H9 (cell line): ENCODE measurements around the gene SARS1. TPM values are rescaled to one million over a fixed set of nuclear protein-coding genes. Genes with fewer than 3 reads are reported as not detected.

ENCODE experiments used
- DNase-seq: peaks from one replicate; pipeline ENCODE4 v3.0.0-alpha.2; 2017
- H2AFZ ChIP-seq: one replicate; pipeline ENCODE4 v1.6.1; 2013; ENCODE audit warnings: mild to moderate bottlenecking, low read length, control low read depth, moderate library complexity
- H2AK5ac ChIP-seq: 2 replicates; pipeline ENCODE4 v1.6.1; 2013; ENCODE audit warnings: low read length, control low read depth, mixed read lengths; ENCODE audit not compliant: insufficient read length
- H2BK120ac ChIP-seq: one replicate; pipeline ENCODE4 v1.6.1; 2013; ENCODE audit warnings: low read depth, mild to moderate bottlenecking, low read length, control low read depth, inconsistent platforms; ENCODE audit not compliant: poor library complexity, severe bottlenecking
- H2BK12ac ChIP-seq: 2 replicates; pipeline ENCODE4 v1.6.1; 2013; ENCODE audit warnings: low read length, control low read depth, mixed read lengths, low read depth; ENCODE audit not compliant: insufficient read length
- H2BK15ac ChIP-seq: 2 replicates; pipeline ENCODE4 v1.6.1; 2013; ENCODE audit warnings: low read depth, low read length, control low read depth
- H2BK20ac ChIP-seq: one replicate; pipeline ENCODE4 v1.6.1; 2013; ENCODE audit warnings: low read depth, mild to moderate bottlenecking, low read length, control low read depth, inconsistent platforms; ENCODE audit not compliant: poor library complexity, severe bottlenecking
- H2BK5ac ChIP-seq: 2 replicates; pipeline ENCODE4 v1.6.1; 2013; ENCODE audit warnings: low read length, control low read depth, mixed read lengths; ENCODE audit not compliant: insufficient read length
- H3K14ac ChIP-seq: 2 replicates; pipeline ENCODE4 v1.6.1; 2013; ENCODE audit warnings: low read length, control low read depth; ENCODE audit not compliant: insufficient read depth
- H3K18ac ChIP-seq: 2 replicates; pipeline ENCODE4 v1.6.1; 2013; ENCODE audit warnings: low read depth, mild to moderate bottlenecking, mixed read lengths, low read length, control low read depth; ENCODE audit not compliant: insufficient read length
- H3K23ac ChIP-seq: 2 replicates; pipeline ENCODE4 v1.6.1; 2013; ENCODE audit warnings: low read length, control low read depth, mixed read lengths, low read depth; ENCODE audit not compliant: insufficient read length
- H3K23me2 ChIP-seq: 2 replicates; pipeline ENCODE4 v1.6.1; 2013; ENCODE audit warnings: low read depth, mild to moderate bottlenecking, mixed read lengths, low read length, control low read depth; ENCODE audit not compliant: insufficient read length, poor library complexity, severe bottlenecking
- H3K27ac ChIP-seq: 2 replicates; pipeline ENCODE4 v1.5.1; 2013; ENCODE audit warnings: low read length, control low read depth, mixed read lengths, low read depth; ENCODE audit not compliant: insufficient read length
- H3K27me3 ChIP-seq: 2 replicates; pipeline ENCODE4 v1.6.1; 2013; ENCODE audit warnings: low read length, control low read depth, inconsistent platforms; ENCODE audit not compliant: insufficient read depth
- H3K4ac ChIP-seq: 2 replicates; pipeline ENCODE4 v1.6.1; 2013; ENCODE audit warnings: low read depth, mild to moderate bottlenecking, control low read depth, inconsistent platforms, low read length, moderate library complexity
- H3K4me1 ChIP-seq: 2 replicates; pipeline ENCODE4 v1.6.1; 2013; ENCODE audit warnings: low read length, control low read depth, inconsistent platforms; ENCODE audit not compliant: insufficient read depth
- H3K4me2 ChIP-seq: 2 replicates; pipeline ENCODE4 v1.6.1; 2013; ENCODE audit warnings: low read length, control low read depth, mixed read lengths; ENCODE audit not compliant: insufficient read length, insufficient read depth
- H3K56ac ChIP-seq: 2 replicates; pipeline ENCODE4 v1.6.1; 2013; ENCODE audit warnings: low read depth, mild to moderate bottlenecking, mixed read lengths, low read length, control low read depth; ENCODE audit not compliant: insufficient read length
- H3K79me1 ChIP-seq: 2 replicates; pipeline ENCODE4 v1.6.1; 2013; ENCODE audit warnings: low read depth, mild to moderate bottlenecking, moderate library complexity, low read length, control low read depth, inconsistent platforms; ENCODE audit not compliant: insufficient read depth, poor library complexity, severe bottlenecking
- H3K79me2 ChIP-seq: 2 replicates; pipeline ENCODE4 v1.6.1; 2013; ENCODE audit warnings: low read length, control low read depth, inconsistent platforms; ENCODE audit not compliant: insufficient read depth
- H3K9ac ChIP-seq: 2 replicates; pipeline ENCODE4 v1.6.1; 2013; ENCODE audit warnings: low read length, control low read depth, mixed read lengths; ENCODE audit not compliant: insufficient read length; ENCODE audit errors: extremely low read depth
- H3K9me3 ChIP-seq: one replicate; pipeline ENCODE4 v1.6.1; 2013; ENCODE audit warnings: low read depth, low read length, inconsistent platforms; ENCODE audit not compliant: control insufficient read depth
- H3T11ph ChIP-seq: one replicate; pipeline ENCODE4 v1.6.1; 2013; ENCODE audit warnings: mild to moderate bottlenecking, low read length, control low read depth, inconsistent platforms
- H4K20me1 ChIP-seq: one replicate; pipeline ENCODE4 v1.6.1; 2013; ENCODE audit not compliant: control insufficient read depth, insufficient read length, insufficient read depth
- H4K5ac ChIP-seq: 2 replicates; pipeline ENCODE4 v1.6.1; 2013; ENCODE audit warnings: low read depth, mild to moderate bottlenecking, mixed read lengths, low read length, control low read depth; ENCODE audit not compliant: insufficient read length
- H4K8ac ChIP-seq: replicated peaks from 2 replicates; pipeline ENCODE4 v1.6.1; 2013; ENCODE audit warnings: low read length, control low read depth, mixed read lengths, low read depth; ENCODE audit not compliant: insufficient read length
- H4K91ac ChIP-seq: 2 replicates; pipeline ENCODE4 v1.6.1; 2013; ENCODE audit warnings: low read depth, mild to moderate bottlenecking, moderate library complexity, mixed read lengths, low read length, control low read depth; ENCODE audit not compliant: insufficient read length
- H3K27ac Mint-ChIP-seq, 3 experiments: 2 replicates in 2 of 3; 3 replicates in 1 of 3; pipeline ENCODE4 v1.8.0; 2020 to 2021; ENCODE audit warnings: mixed read lengths in 3 of 3, mild to moderate bottlenecking in 1 of 3, moderate library complexity in 1 of 3
- H3K27me3 Mint-ChIP-seq: 2 replicates; pipeline ENCODE4 v1.8.0; 2021; ENCODE audit warnings: low read depth, mild to moderate bottlenecking, moderate library complexity, mixed read lengths
- H3K36me3 Mint-ChIP-seq, 3 experiments: 2 replicates in 2 of 3; 3 replicates in 1 of 3; pipeline ENCODE4 v1.8.0; 2020 to 2021; ENCODE audit warnings: low read depth in 3 of 3, mixed read lengths in 3 of 3; ENCODE audit not compliant: insufficient read depth in 1 of 3
- H3K4me1 Mint-ChIP-seq, 2 experiments: 2 replicates each; pipeline ENCODE4 v1.8.0; 2020; ENCODE audit warnings: mixed read lengths in 2 of 2
- H3K4me3 Mint-ChIP-seq, 2 experiments: 2 replicates in 1 of 2; 3 replicates in 1 of 2; pipeline ENCODE4 v1.8.0; 2020 to 2021; ENCODE audit warnings: mild to moderate bottlenecking in 2 of 2, mixed read lengths in 2 of 2, moderate library complexity in 1 of 2
- H3K9me3 Mint-ChIP-seq, 2 experiments: 2 replicates in 1 of 2; 3 replicates in 1 of 2; pipeline ENCODE4 v1.8.0; 2020; ENCODE audit warnings: mild to moderate bottlenecking in 2 of 2, mixed read lengths in 2 of 2, moderate library complexity in 1 of 2
- whole genome bisulfite sequencing: extraction: QIAGEN DNeasy Blood & Tissue Kit; methylation state at CpG from one replicate; pipeline ENCODE4 v1.1.7; 2013; ENCODE audit warnings: missing lambda C conversion rate, low lambda C conversion rate, mixed read lengths; ENCODE audit not compliant: insufficient read length; ENCODE audit errors: extremely low coverage; 5-methylcytosine and 5-hydroxymethylcytosine counted together
- total RNA-seq: library from RNA; stranded (reverse); gene quantifications from 2 replicates; pipeline ENCODE4 v1.2.1, GENCODE V29; 2021
- TF ChIP-seq, protein P1 (sequence below): fragments of 200-600 bp; sonication (generic); conservative IDR thresholded peaks from 3 replicates; pipeline ENCODE4 v1.8.0; 2021; ENCODE audit warnings: antibody characterized with exemption, mild to moderate bottlenecking

Gene SARS1
- total RNA-seq, 1 experiment from 2014 or later, result 139 TPM

DNA sequence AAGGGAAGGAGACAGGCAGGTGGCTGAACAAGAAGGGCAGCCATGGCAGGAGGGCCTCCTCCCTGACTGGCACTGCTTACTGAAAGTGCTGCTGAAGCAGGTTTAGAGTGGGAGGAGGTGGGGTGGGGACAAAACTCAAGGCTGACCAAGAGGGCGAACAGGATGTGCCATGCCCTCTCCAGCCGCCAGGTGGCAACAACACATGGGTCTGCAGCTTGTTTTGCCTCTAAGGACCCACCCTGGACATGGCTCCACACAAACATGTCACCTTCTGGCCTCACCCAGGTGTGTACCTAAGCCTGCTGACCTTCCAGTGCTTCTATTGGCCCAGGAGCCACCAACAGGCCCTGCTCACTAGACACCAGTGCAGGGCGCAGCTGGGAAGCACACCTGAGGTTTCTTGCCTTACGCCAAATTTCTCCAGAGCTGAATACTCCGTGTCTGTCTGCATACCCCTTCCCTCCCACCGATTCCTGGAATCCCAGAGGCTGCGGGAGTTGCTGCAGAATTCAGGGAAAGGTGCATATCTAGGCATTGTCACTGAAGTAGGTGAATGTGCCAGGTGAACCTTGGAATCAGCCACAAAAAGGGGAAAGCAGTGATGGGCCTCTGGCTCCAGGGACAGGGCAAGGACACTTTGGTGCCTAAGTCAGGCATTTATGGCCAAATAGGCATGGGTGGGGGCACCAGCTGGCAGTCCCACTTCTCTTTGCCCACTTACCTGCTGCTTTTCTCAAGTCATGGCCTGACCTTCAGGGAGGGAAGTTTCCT is 63.9 kb downstream of the SARS1 start:
- Histone ChIP-seq H3K56ac (no peak overlapping the region), H2BK20ac (no peak overlapping the region), H3K79me2 (peaks cover 2% of the 10 kb centered on the region; the same call in 1 of the 2 replicates), H3K4me2 (no peak overlapping the region), H2BK15ac (no peak overlapping the region), H4K5ac (no peak overlapping the region), H2BK120ac (no peak overlapping the region), H4K8ac (no peak overlapping the region), H2BK5ac (no peak overlapping the region), H3K23ac (no peak overlapping the region), H4K20me1 (no peaks in the 10 kb centered on the region), H2AFZ (no peak overlapping the region), H3K18ac (no peak overlapping the region), H3K79me1 (peaks cover 5% of the 10 kb centered on the region), H4K91ac (no peak overlapping the region), H3T11ph (no peak overlapping the region), H3K9me3 (no peaks in the 10 kb centered on the region), H3K9ac (no peak overlapping the region), H3K14ac (no peak overlapping the region), H2BK12ac (no peak overlapping the region), H3K23me2 (peaks cover 7% of the 10 kb centered on the region), H3K4ac (no peak overlapping the region), H3K27me3 (no peaks in the 10 kb centered on the region), H3K27ac (no peak overlapping the region), H2AK5ac (no peak overlapping the region), H3K4me1 (peaks cover 3% of the 10 kb centered on the region; the same call in 1 of the 2 replicates)
- Mint-ChIP-seq H3K4me1 (peaks cover 39 to 46% of the 10 kb centered on the region in 2 experiments), H3K27ac (peak overlapping the region; percentile 49 to 96 (median 79); a peak in 4 of 7 replicates), H3K36me3 (peaks cover 18 to 39% (median 30%) of the 10 kb centered on the region in 3 experiments), H3K4me3 (no peak overlapping the region), H3K9me3 (no peaks in the 10 kb centered on the region), H3K27me3 (no peaks in the 10 kb centered on the region)
- WGBS, result no CpG with 5 or more reads among the region's 7 CpGs
- TF ChIP-seq, protein P1, sequence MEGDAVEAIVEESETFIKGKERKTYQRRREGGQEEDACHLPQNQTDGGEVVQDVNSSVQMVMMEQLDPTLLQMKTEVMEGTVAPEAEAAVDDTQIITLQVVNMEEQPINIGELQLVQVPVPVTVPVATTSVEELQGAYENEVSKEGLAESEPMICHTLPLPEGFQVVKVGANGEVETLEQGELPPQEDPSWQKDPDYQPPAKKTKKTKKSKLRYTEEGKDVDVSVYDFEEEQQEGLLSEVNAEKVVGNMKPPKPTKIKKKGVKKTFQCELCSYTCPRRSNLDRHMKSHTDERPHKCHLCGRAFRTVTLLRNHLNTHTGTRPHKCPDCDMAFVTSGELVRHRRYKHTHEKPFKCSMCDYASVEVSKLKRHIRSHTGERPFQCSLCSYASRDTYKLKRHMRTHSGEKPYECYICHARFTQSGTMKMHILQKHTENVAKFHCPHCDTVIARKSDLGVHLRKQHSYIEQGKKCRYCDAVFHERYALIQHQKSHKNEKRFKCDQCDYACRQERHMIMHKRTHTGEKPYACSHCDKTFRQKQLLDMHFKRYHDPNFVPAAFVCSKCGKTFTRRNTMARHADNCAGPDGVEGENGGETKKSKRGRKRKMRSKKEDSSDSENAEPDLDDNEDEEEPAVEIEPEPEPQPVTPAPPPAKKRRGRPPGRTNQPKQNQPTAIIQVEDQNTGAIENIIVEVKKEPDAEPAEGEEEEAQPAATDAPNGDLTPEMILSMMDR, result peak; percentile 94
- peak; percentile 90 for DNase-seq
